Right lobe of liver (tissue), 6 donors: ENCODE data around the gene UTP15. TPM values are rescaled to one million over a fixed set of nuclear protein-coding genes. Genes with fewer than 3 reads are reported as not detected.

Experiments
- ATAC-seq, 4 donors: fragments of 200-7000 bp; cut with Tn5 transposase; one replicate each; pipeline ENCODE4 v1.9.1; 2020; ENCODE audit warnings: mild to moderate bottlenecking in 4 of 4, moderate library complexity in 4 of 4
- DNase-seq, 3 donors: peaks; one replicate each; pipeline ENCODE4 v3.0.0-alpha.2; 2020
- H3K27ac ChIP-seq, 3 donors: fragments of 200-600 bp; one replicate each; pipeline ENCODE4 v1.8.0; 2022
- H3K27me3 ChIP-seq, 2 donors: fragments of 200-600 bp; one replicate each; pipeline ENCODE4 v1.8.0; 2022
- H3K36me3 ChIP-seq, 4 donors: fragments of 200-600 bp; sonication (generic) in 1 of 4; one replicate each; pipeline versions ENCODE4 v1.5.1 to v1.8.0; 2017 to 2022; ENCODE audit warnings: control low read depth in 1 of 4
- H3K4me1 ChIP-seq, 4 donors: fragments of 200-600 bp; sonication (generic) in 1 of 4; one replicate each; pipeline versions ENCODE4 v1.5.1 to v1.8.0; 2017 to 2022; ENCODE audit warnings: control low read depth in 1 of 4
- H3K4me3 ChIP-seq, 3 donors: fragments of 200-600 bp; one replicate each; pipeline ENCODE4 v1.8.0; 2022
- H3K9me3 ChIP-seq, 4 donors: fragments of 200-600 bp; sonication (generic) in 1 of 4; one replicate each; pipeline versions ENCODE4 v1.5.1 to v1.8.0; 2017 to 2022; ENCODE audit warnings: control low read depth in 1 of 4
- POLR2A ChIP-seq: fragments of 450-650 bp; IDR thresholded peaks from one replicate; pipeline ENCODE4 v1.6.1; 2017; ENCODE audit warnings: antibody characterized with exemption, mild to moderate bottlenecking
- WGBS: methylation state at CpG from one replicate; pipeline ENCODE4 v1.1.6; 2018; ENCODE audit warnings: low coverage, low lambda C conversion rate; ENCODE audit not compliant: insufficient coverage; ENCODE audit errors: missing lambda C conversion rate; 5-methylcytosine and 5-hydroxymethylcytosine counted together
- intact Hi-C, 2 donors: fragments of 100-400 bp; cut with DNase I; formaldehyde crosslinking; loops; one replicate each; pipeline versions ENCODE4 v1.11.2 to v1.14.1; 2022
- total RNA-seq, 6 experiments: library from RNA; depleted of rRNA in 2 of 6; stranded (reverse); fragments of >200 nt in 2 of 6; fragmentation: NEBNext Ultra II Directional in 3 of 6; extraction: Animal tissue kit (Norgen Biotek cat#: 25700) in 3 of 6; gene quantifications; one replicate each; pipeline versions ENCODE4 v1.1.0 to v1.2.4, GENCODE V29; 2016 to 2023
- TF ChIP-seq, protein P1 (sequence below), 4 donors: fragments of 200-600 bp in 3 of 4; fragments of 450-650 bp in 1 of 4; IDR thresholded peaks; one replicate each; pipeline versions ENCODE4 v1.5.1 to v1.8.0; 2016 to 2022; ENCODE audit warnings: antibody characterized with exemption in 4 of 4, mild to moderate bottlenecking in 2 of 4
- donor health status: DM: no; HTN: yes; CAD: no.
- donor health status: DM: no; HTN: no; CAD: no.
- donor health status: DM: no; HTN: no; CAD: no.
- donor health status: DM: no; HTN: yes; CAD: no.
- donor health status: DM: no; HTN: yes; CAD: no.

Gene UTP15
- total RNA-seq, 6 experiments from 2014 or later, result 6.0 to 16.5 (median 10.6) TPM

DNA sequence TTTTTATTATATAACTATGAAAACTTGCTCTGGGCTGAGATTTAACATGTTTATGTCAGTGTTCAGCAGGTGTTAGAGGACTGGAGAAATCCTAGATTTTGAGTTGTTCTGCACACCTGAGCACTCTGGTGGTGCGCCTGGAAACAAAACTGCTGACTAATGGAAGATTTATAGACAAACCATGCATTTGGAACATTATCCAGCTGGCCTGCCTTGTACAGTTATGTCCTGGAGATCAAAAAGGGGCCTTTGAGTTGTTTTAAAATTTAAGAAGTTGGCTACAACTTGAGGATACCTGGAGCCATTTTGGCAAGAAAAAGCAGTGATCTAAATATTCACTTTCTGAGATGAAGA lies 54.8 kb downstream of the UTP15 start:
- DNase-seq (no peak), ATAC-seq (no peak)
- Histone ChIP-seq H3K36me3 (no peaks in the 10 kb centered on the region), H3K27ac (no peak overlapping the region), H3K9me3 (no peaks in the 10 kb centered on the region), H3K4me1 (peaks cover 0 to 26% (median 6%) of the 10 kb centered on the region in 4 donors), H3K4me3 (no peak overlapping the region), H3K27me3 (no peaks in the 10 kb centered on the region)
- TF ChIP-seq, protein P1, sequence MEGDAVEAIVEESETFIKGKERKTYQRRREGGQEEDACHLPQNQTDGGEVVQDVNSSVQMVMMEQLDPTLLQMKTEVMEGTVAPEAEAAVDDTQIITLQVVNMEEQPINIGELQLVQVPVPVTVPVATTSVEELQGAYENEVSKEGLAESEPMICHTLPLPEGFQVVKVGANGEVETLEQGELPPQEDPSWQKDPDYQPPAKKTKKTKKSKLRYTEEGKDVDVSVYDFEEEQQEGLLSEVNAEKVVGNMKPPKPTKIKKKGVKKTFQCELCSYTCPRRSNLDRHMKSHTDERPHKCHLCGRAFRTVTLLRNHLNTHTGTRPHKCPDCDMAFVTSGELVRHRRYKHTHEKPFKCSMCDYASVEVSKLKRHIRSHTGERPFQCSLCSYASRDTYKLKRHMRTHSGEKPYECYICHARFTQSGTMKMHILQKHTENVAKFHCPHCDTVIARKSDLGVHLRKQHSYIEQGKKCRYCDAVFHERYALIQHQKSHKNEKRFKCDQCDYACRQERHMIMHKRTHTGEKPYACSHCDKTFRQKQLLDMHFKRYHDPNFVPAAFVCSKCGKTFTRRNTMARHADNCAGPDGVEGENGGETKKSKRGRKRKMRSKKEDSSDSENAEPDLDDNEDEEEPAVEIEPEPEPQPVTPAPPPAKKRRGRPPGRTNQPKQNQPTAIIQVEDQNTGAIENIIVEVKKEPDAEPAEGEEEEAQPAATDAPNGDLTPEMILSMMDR (IDR thresholded peaks at IDR 0.05), result no peak
- no peak for TF ChIP-seq POLR2A
- intact Hi-C loops, result no loop called here
- 86% methylated on average over 1 of the region's 1 CpG for WGBS

DNA sequence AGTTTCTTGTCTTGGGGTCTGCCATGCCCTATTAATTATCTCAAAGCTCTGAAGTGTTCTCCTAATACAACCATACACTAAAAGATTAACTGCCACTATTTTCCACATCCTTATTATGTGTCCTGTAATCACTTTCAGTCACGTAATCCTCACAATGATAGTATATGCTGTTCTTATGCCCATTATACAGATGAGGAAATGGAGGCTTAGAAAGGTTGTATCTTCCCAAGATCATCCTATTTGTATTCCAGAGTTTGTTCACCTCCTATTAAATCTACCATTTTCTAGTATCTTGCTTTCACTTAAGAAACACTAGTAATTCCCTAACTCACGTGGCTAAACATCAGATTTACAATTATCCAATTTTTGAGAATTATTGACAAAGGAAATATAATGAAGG lies 57.5 kb downstream of the UTP15 start:
- intact Hi-C loops, result no loop called here
- 77% methylated on average over 2 of the region's 2 CpGs for WGBS
- Histone ChIP-seq H3K4me3 (no peak overlapping the region), H3K36me3 (no peaks in the 10 kb centered on the region), H3K9me3 (no peaks in the 10 kb centered on the region), H3K27ac (no peak overlapping the region), H3K4me1 (peaks cover 0 to 39% (median 6%) of the 10 kb centered on the region in 4 donors), H3K27me3 (no peaks in the 10 kb centered on the region)
- ATAC-seq (no peak), DNase-seq (no peak)
- TF ChIP-seq POLR2A, result no peak
- TF ChIP-seq, protein P1 (IDR thresholded peaks at IDR 0.05), result no peak

DNA sequence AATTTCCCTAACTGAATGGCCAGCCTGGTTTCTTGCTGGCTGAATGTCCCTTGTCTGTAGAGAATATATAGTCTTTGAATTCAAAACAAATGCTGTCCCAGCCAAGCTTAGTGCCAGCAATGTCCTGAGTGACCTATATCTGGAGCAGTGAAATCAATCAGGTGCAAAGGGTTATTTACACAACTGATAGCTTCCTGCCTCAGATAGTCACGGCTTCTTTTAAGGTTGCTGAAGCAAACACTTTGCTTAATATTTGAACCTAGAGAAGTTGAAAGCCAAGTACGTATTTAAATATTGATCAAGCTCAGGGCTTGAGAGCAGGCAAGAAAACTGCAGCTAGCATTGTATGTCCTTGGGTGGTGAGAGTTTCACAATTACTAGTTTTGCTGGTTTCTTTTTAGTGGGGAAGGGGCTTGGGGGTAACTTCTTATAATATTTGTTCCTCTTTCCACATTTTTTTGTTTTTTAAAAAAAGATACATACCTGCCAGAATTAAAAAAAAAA lies 58.4 kb downstream of the UTP15 start:
- no peaks in the 10 kb centered on the region for H3K36me3 ChIP-seq
- peak in 1 of 3 donors; percentile 68 for DNase-seq
- peaks cover 0 to 43% (median 6%) of the 10 kb centered on the region in 4 donors for H3K4me1 ChIP-seq
- H3K9me3 ChIP-seq, result no peaks in the 10 kb centered on the region
- H3K27me3 ChIP-seq, result no peaks in the 10 kb centered on the region
- WGBS, result 29% methylated on average over 2 of the region's 2 CpGs
- intact Hi-C loops, result no loop called here
- ATAC-seq, result peak; percentile 36 to 80 (median 50)
- TF ChIP-seq, protein P1 (IDR thresholded peaks at IDR 0.05), result no peak
- TF ChIP-seq POLR2A, result no peak
- peak overlapping the region in 1 of 3 donors; percentile 6 for H3K4me3 ChIP-seq
- H3K27ac ChIP-seq, result peak overlapping the region in 2 of 3 donors; percentile 5 to 81

DNA sequence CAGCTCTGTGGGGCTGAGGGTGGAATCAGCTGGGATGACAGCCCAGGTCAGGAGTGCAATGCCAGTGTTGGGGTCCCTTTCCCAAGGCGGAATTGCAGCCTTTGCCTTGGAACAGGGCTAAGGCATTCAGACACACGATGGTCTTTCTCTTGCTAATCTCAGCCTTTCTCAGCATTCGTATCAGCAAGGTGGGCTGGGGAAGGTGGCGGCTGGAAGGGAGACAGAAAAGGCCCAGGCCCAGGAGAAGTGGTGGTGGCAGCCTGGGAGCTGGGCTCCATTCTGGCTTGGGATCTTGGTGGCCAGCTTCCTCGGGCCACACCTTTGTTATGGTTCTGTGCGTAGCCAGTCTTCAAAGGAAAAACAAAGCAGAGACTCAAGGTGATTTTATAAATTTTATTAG lies 59.3 kb downstream of the UTP15 start:
- Histone ChIP-seq H3K4me1 (peaks cover 0 to 43% (median 6%) of the 10 kb centered on the region in 4 donors), H3K36me3 (no peaks in the 10 kb centered on the region), H3K27ac (peak overlapping the region in 2 of 3 donors; percentile 31 to 81), H3K9me3 (no peaks in the 10 kb centered on the region), H3K4me3 (no peak overlapping the region), H3K27me3 (no peaks in the 10 kb centered on the region)
- ATAC-seq (no peak), DNase-seq (no peak)
- 90% methylated on average over 5 of the region's 6 CpGs for whole genome bisulfite sequencing
- TF ChIP-seq POLR2A, result no peak
- TF ChIP-seq, protein P1 (IDR thresholded peaks at IDR 0.05), result no peak
- intact Hi-C loops, result no loop called here
